Karpas-422 (cell line): Measurements from ENCODE around the gene PIK3C3. TPM values are rescaled to one million over a fixed set of nuclear protein-coding genes. Genes with fewer than 3 reads are reported as not detected.

Source experiments
- DNase-seq: peaks from one replicate; pipeline ENCODE4 v3.0.0-alpha.2; 2015
- H2AFZ ChIP-seq: fragments of 200-600 bp; sonication (generic); 2 replicates; pipeline ENCODE4 v1.6.1; 2014; ENCODE audit warnings: antibody characterized with exemption, low read length, mixed read lengths
- H3K27ac ChIP-seq: fragments of 200-600 bp; sonication (generic); 2 replicates; pipeline ENCODE4 v1.5.1; 2014; ENCODE audit warnings: mild to moderate bottlenecking, low read length, moderate library complexity
- H3K27me3 ChIP-seq: fragments of 200-600 bp; sonication (generic); 2 replicates; pipeline ENCODE4 v1.6.1; 2014; ENCODE audit warnings: low read length, mixed read lengths
- H3K36me3 ChIP-seq: fragments of 200-600 bp; sonication (generic); 2 replicates; pipeline ENCODE4 v1.6.1; 2014; ENCODE audit warnings: low read length, mixed read lengths; ENCODE audit not compliant: insufficient read depth
- H3K4me1 ChIP-seq: fragments of 200-600 bp; sonication (generic); 2 replicates; pipeline ENCODE4 v1.6.1; 2014; ENCODE audit warnings: mild to moderate bottlenecking, low read length, mixed read lengths
- H3K4me2 ChIP-seq: fragments of 200-600 bp; sonication (generic); 2 replicates; pipeline ENCODE4 v1.6.1; 2014; ENCODE audit warnings: low read length, low read depth, mild to moderate bottlenecking; ENCODE audit not compliant: poor library complexity, severe bottlenecking
- H3K4me3 ChIP-seq: fragments of 200-600 bp; sonication (generic); 2 replicates; pipeline ENCODE4 v1.5.1; 2014; ENCODE audit warnings: mild to moderate bottlenecking, antibody characterized with exemption, low read length, mixed read lengths
- H3K79me2 ChIP-seq: fragments of 200-600 bp; sonication (generic); 2 replicates; pipeline ENCODE4 v1.6.1; 2014; ENCODE audit warnings: mild to moderate bottlenecking, low read length, mixed read lengths
- H3K9ac ChIP-seq: fragments of 200-600 bp; sonication (generic); 2 replicates; pipeline ENCODE4 v1.6.0; 2014; ENCODE audit warnings: low read length
- H3K9me2 ChIP-seq: fragments of 200-600 bp; sonication (generic), shearing (Covaris generic); replicated peaks from 2 replicates; pipeline ENCODE4 v1.6.0; 2014; ENCODE audit warnings: mild to moderate bottlenecking, low read length, moderate library complexity; ENCODE audit not compliant: insufficient read depth
- H3K9me3 ChIP-seq: fragments of 300-700, 200-600 bp; sonication (generic); 2 replicates; pipeline ENCODE4 v1.6.1; 2014; ENCODE audit warnings: low read length, mixed read lengths
- H4K20me1 ChIP-seq: fragments of 200-600 bp; sonication (generic); 2 replicates; pipeline ENCODE4 v1.6.1; 2014; ENCODE audit warnings: mild to moderate bottlenecking, antibody characterized with exemption, low read length, low read depth; ENCODE audit not compliant: insufficient read depth
- total RNA-seq: library from RNA; depleted of rRNA; stranded (reverse); fragments of >200 nt; shearing (Covaris generic); gene quantifications from 2 replicates; pipeline ENCODE4 v1.2.3, GENCODE V29; 2014; ENCODE audit warnings: low replicate concordance

PIK3C3 gene
- total RNA-seq, 1 experiment from 2014 or later, result 61.1 TPM

DNA sequence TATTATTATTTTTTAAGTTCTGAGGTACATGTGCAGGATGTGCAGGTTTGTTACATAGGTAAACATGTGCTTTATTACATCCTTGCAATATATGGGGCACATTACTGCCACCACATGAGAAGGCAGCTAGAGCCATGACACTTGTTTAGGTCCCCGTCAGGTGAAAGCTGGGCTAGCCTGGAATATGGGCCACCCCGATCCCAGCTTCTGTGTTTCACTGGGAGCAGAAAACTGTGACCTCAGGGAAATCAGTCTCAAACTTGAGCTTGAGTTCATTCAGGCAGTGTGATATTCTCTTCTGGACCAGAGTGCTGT is 176.9 kb downstream of the PIK3C3 start:
- no peak overlapping the region for H3K4me2 ChIP-seq
- H4K20me1 ChIP-seq, result no peaks in the 10 kb centered on the region
- H3K36me3 ChIP-seq, result no peaks in the 10 kb centered on the region
- H3K27me3 ChIP-seq, result no peaks in the 10 kb centered on the region
- H3K27ac ChIP-seq, result no peak overlapping the region
- no peak for DNase-seq
- H2AFZ ChIP-seq, result no peak overlapping the region
- no peaks in the 10 kb centered on the region for H3K9me2 ChIP-seq
- H3K4me1 ChIP-seq, result no peaks in the 10 kb centered on the region
- H3K9ac ChIP-seq, result no peak overlapping the region
- no peak overlapping the region for H3K4me3 ChIP-seq
- H3K79me2 ChIP-seq, result no peaks in the 10 kb centered on the region
- no peaks in the 10 kb centered on the region for H3K9me3 ChIP-seq
